Mesenchymal stem cell (in vitro differentiated cells and primary cell): Measurements from ENCODE around the gene NTRK2.

Experiments used
- DNase-seq: peaks from one replicate; pipeline ENCODE4 v3.0.0-alpha.2; 2013
- H2AFZ ChIP-seq: one replicate; pipeline ENCODE4 v1.6.1; 2013; ENCODE audit warnings: low read depth, mild to moderate bottlenecking, control low read depth, inconsistent platforms, low read length, moderate library complexity
- H2AK5ac ChIP-seq: 2 replicates; pipeline ENCODE4 v1.6.1; 2013; ENCODE audit warnings: low read length, moderate library complexity, mild to moderate bottlenecking, inconsistent platforms; ENCODE audit not compliant: severe bottlenecking
- H2BK120ac ChIP-seq: one replicate; pipeline ENCODE4 v1.6.1; 2013; ENCODE audit warnings: low read depth, mild to moderate bottlenecking, inconsistent platforms, low read length, moderate library complexity
- H2BK12ac ChIP-seq, 2 experiments: one replicate each; pipeline ENCODE4 v1.6.1; 2013; ENCODE audit warnings: inconsistent platforms in 2 of 2, low read length in 2 of 2, mild to moderate bottlenecking in 2 of 2, moderate library complexity in 2 of 2, control low read depth in 1 of 2
- H2BK15ac ChIP-seq: one replicate; pipeline ENCODE4 v1.6.1; 2013; ENCODE audit warnings: mild to moderate bottlenecking, low read depth, inconsistent platforms; ENCODE audit not compliant: poor library complexity, severe bottlenecking
- H2BK5ac ChIP-seq: 2 replicates; pipeline ENCODE4 v1.6.1; 2013; ENCODE audit warnings: low read depth, mild to moderate bottlenecking, low read length, control low read depth, inconsistent platforms; ENCODE audit not compliant: poor library complexity, severe bottlenecking
- H3K14ac ChIP-seq, 2 experiments: one replicate each; pipeline ENCODE4 v1.6.1; 2013; ENCODE audit warnings: inconsistent platforms in 2 of 2, low read length in 2 of 2, control low read depth in 1 of 2, mild to moderate bottlenecking in 1 of 2, moderate library complexity in 1 of 2
- H3K18ac ChIP-seq, 2 experiments: one replicate each; pipeline ENCODE4 v1.6.1; 2013; ENCODE audit warnings: inconsistent platforms in 2 of 2, low read length in 2 of 2, control low read depth in 1 of 2, low read depth in 1 of 2, mild to moderate bottlenecking in 1 of 2
- H3K23ac ChIP-seq, 2 experiments: one replicate each; pipeline ENCODE4 v1.6.1; 2013; ENCODE audit warnings: inconsistent platforms in 2 of 2, low read length in 2 of 2, mild to moderate bottlenecking in 2 of 2, moderate library complexity in 2 of 2, control low read depth in 1 of 2
- H3K27ac ChIP-seq: 2 replicates; pipeline ENCODE4 v1.5.1; 2013; ENCODE audit warnings: mild to moderate bottlenecking, moderate library complexity, low read length, control low read depth, inconsistent platforms; ENCODE audit not compliant: poor library complexity, severe bottlenecking
- H3K27me3 ChIP-seq, 2 experiments: 2 replicates each; pipeline versions ENCODE4 v1.6.1 to v1.7.0; 2013; ENCODE audit warnings: low read length in 2 of 2, mild to moderate bottlenecking in 2 of 2, moderate library complexity in 2 of 2, control low read depth in 1 of 2, inconsistent platforms in 1 of 2; ENCODE audit not compliant: control insufficient read depth in 1 of 2, insufficient read depth in 1 of 2
- H3K36me3 ChIP-seq, 2 experiments: 2 replicates each; pipeline versions ENCODE4 v1.6.1 to v1.7.0; 2013; ENCODE audit warnings: low read length in 2 of 2, control low read depth in 1 of 2, inconsistent platforms in 1 of 2, low read depth in 1 of 2, mild to moderate bottlenecking in 1 of 2; ENCODE audit not compliant: insufficient read depth in 2 of 2, control insufficient read depth in 1 of 2
- H3K4ac ChIP-seq, 2 experiments: one replicate each; pipeline ENCODE4 v1.6.1; 2013; ENCODE audit warnings: inconsistent platforms in 2 of 2, low read length in 2 of 2, mild to moderate bottlenecking in 2 of 2, moderate library complexity in 2 of 2, control low read depth in 1 of 2, low read depth in 1 of 2
- H3K4me1 ChIP-seq: 2 replicates; pipeline ENCODE4 v1.6.1; 2013; ENCODE audit warnings: low read depth, low read length, control low read depth; ENCODE audit not compliant: control insufficient read depth, insufficient read depth
- H3K4me2 ChIP-seq: 2 replicates; pipeline ENCODE4 v1.6.1; 2013; ENCODE audit warnings: low read length, mild to moderate bottlenecking, inconsistent platforms; ENCODE audit not compliant: poor library complexity, severe bottlenecking
- H3K4me3 ChIP-seq, 2 experiments: 2 replicates each; pipeline versions ENCODE4 v1.5.1 to v1.7.0; 2013; ENCODE audit warnings: low read length in 2 of 2, mild to moderate bottlenecking in 2 of 2, control low read depth in 1 of 2, low read depth in 1 of 2; ENCODE audit not compliant: insufficient read depth in 1 of 2
- H3K79me1 ChIP-seq: replicated peaks from 2 replicates; pipeline ENCODE4 v1.6.1; 2013; ENCODE audit warnings: mild to moderate bottlenecking, control low read depth, low read length, inconsistent platforms; ENCODE audit not compliant: poor library complexity, severe bottlenecking
- H3K9ac ChIP-seq: 2 replicates; pipeline ENCODE4 v1.7.0; 2013; ENCODE audit warnings: mild to moderate bottlenecking, low read length, moderate library complexity
- H3K9me3 ChIP-seq: 2 replicates; pipeline ENCODE4 v1.7.0; 2013; ENCODE audit warnings: mild to moderate bottlenecking, low read length; ENCODE audit not compliant: control insufficient read depth
- H4K8ac ChIP-seq: one replicate; pipeline ENCODE4 v1.6.1; 2013; ENCODE audit warnings: inconsistent platforms, mild to moderate bottlenecking, low read length, moderate library complexity
- H4K91ac ChIP-seq: one replicate; pipeline ENCODE4 v1.6.1; 2013; ENCODE audit warnings: mild to moderate bottlenecking, low read length, inconsistent platforms
- WGBS: methylation state at CpG from one replicate; pipeline ENCODE4 v1.1.7; 2013; ENCODE audit warnings: mixed read lengths; 5-methylcytosine and 5-hydroxymethylcytosine counted together

Gene NTRK2

GRCh38 chr9:84998639-84999038, 329.1 kb downstream of the NTRK2 start:
- no peak overlapping the region for H3K9ac ChIP-seq
- H2BK15ac ChIP-seq: no peak overlapping the region
- no peak overlapping the region for H2AK5ac ChIP-seq
- no peak overlapping the region for H3K4me2 ChIP-seq
- no peak overlapping the region for H3K14ac ChIP-seq
- no peak for DNase-seq
- WGBS: no CpG with 5 or more reads among the region's 2 CpGs
- no peak overlapping the region for H3K27ac ChIP-seq
- no peak overlapping the region for H3K18ac ChIP-seq
- no peak overlapping the region for H2BK5ac ChIP-seq
- no peak overlapping the region for H4K91ac ChIP-seq
- H3K23ac ChIP-seq: no peak overlapping the region
- H3K4me1 ChIP-seq: no peaks in the 10 kb centered on the region
- H3K27me3 ChIP-seq: peaks cover 0 to 12% of the 10 kb centered on the region in 2 experiments
- H4K8ac ChIP-seq: no peak overlapping the region
- no peak overlapping the region for H2AFZ ChIP-seq
- H3K4me3 ChIP-seq: no peak overlapping the region
- no peaks in the 10 kb centered on the region for H3K79me1 ChIP-seq
- no peak overlapping the region for H2BK12ac ChIP-seq
- H3K4ac ChIP-seq: no peak overlapping the region
- no peaks in the 10 kb centered on the region for H3K36me3 ChIP-seq
- H2BK120ac ChIP-seq: no peak overlapping the region
- peaks cover 25% of the 10 kb centered on the region for H3K9me3 ChIP-seq

GRCh38 chr9:84999788-85000187, 330.3 kb downstream of the NTRK2 start:
- Histone ChIP-seq H3K4me1 (no peaks in the 10 kb centered on the region), H3K9me3 (peaks cover 25% of the 10 kb centered on the region), H3K27me3 (peaks cover 0 to 14% of the 10 kb centered on the region in 2 experiments), H2BK12ac (no peak overlapping the region), H4K91ac (no peak overlapping the region), H4K8ac (no peak overlapping the region), H2BK120ac (no peak overlapping the region), H3K79me1 (no peaks in the 10 kb centered on the region), H3K4ac (no peak overlapping the region), H3K14ac (no peak overlapping the region), H2AFZ (no peak overlapping the region), H2BK15ac (no peak overlapping the region), H3K27ac (no peak overlapping the region), H3K18ac (no peak overlapping the region), H3K4me3 (no peak overlapping the region), H2BK5ac (no peak overlapping the region), H3K9ac (no peak overlapping the region), H2AK5ac (no peak overlapping the region), H3K23ac (no peak overlapping the region), H3K36me3 (no peaks in the 10 kb centered on the region), H3K4me2 (no peak overlapping the region)
- DNase-seq: no peak
- 78% methylated on average over 7 of the region's 7 CpGs for WGBS

- no peak overlapping the region for H2AK5ac ChIP-seq
- no peak overlapping the region for H4K8ac ChIP-seq
- no peak overlapping the region for H2BK5ac ChIP-seq
- H2BK120ac ChIP-seq: no peak overlapping the region
- H3K36me3 ChIP-seq: no peaks in the 10 kb centered on the region
- H3K79me1 ChIP-seq: no peaks in the 10 kb centered on the region
- H3K9ac ChIP-seq: no peak overlapping the region
- no peak overlapping the region for H3K4me2 ChIP-seq
- peaks cover 0 to 18% of the 10 kb centered on the region in 2 experiments for H3K27me3 ChIP-seq
- H3K4me1 ChIP-seq: no peaks in the 10 kb centered on the region
- no peak overlapping the region for H3K4me3 ChIP-seq
- no peak overlapping the region for H3K4ac ChIP-seq
- H3K18ac ChIP-seq: no peak overlapping the region
- H2BK15ac ChIP-seq: no peak overlapping the region
- no peak overlapping the region for H4K91ac ChIP-seq
- no peak overlapping the region for H3K23ac ChIP-seq
- H3K27ac ChIP-seq: no peak overlapping the region
- 95% methylated on average over 1 of the region's 1 CpG for WGBS
- H3K14ac ChIP-seq: no peak overlapping the region
- DNase-seq: no peak
- no peak overlapping the region for H2BK12ac ChIP-seq
- H3K9me3 ChIP-seq: peaks cover 25% of the 10 kb centered on the region
- H2AFZ ChIP-seq: no peak overlapping the region
These were observed 332.4 kb downstream of the NTRK2 start for GRCh38 chr9:85001925-85002324.

- no peak for DNase-seq
- Histone ChIP-seq H3K9ac (no peak overlapping the region), H3K4me2 (no peak overlapping the region), H2BK120ac (no peak overlapping the region), H3K14ac (no peak overlapping the region), H2BK5ac (no peak overlapping the region), H3K23ac (no peak overlapping the region), H3K36me3 (no peaks in the 10 kb centered on the region), H3K27me3 (peaks cover 0 to 19% of the 10 kb centered on the region in 2 experiments), H3K9me3 (peaks cover 21% of the 10 kb centered on the region), H3K4ac (no peak overlapping the region), H2AFZ (no peak overlapping the region), H2BK15ac (no peak overlapping the region), H3K18ac (no peak overlapping the region), H3K79me1 (no peaks in the 10 kb centered on the region), H3K4me3 (no peak overlapping the region), H2AK5ac (no peak overlapping the region), H2BK12ac (no peak overlapping the region), H3K4me1 (no peaks in the 10 kb centered on the region), H4K91ac (no peak overlapping the region), H3K27ac (no peak overlapping the region), H4K8ac (no peak overlapping the region)
- no CpG with 5 or more reads among the region's 3 CpGs for WGBS
These were observed 335.4 kb downstream of the NTRK2 start for GRCh38 chr9:85004818-85005413.
